ENCODE data around the gene ANXA2R. TPM values are rescaled to one million over a fixed set of nuclear protein-coding genes. Genes with fewer than 3 reads are reported as not detected.

The ANXA2R gene
- total and polyA plus RNA-seq, 2 donors (not counting 1 experiment from before 2014, with no cell fraction given) = 0.61 to 1.8 TPM

- Histone ChIP-seq H3K4me3 (replicated peaks in 1 of 4; ENCODE audit: control extremely low read depth in 1 of 4, insufficient read depth in 1 of 4, low read depth in 3 of 4, low read length in 4 of 4) (peak overlapping the region; percentile 66 to 85 (median 83)), H3K4me2 (ENCODE audit: extremely low read depth, insufficient read depth, low read length) (peak overlapping the region; percentile 99), H4K20me1 (ENCODE audit: control insufficient read depth, extremely low read depth, insufficient read depth, low read length) (no peaks in the 10 kb centered on the region), H3K9ac (ENCODE audit: insufficient read depth, low read length) (peak overlapping the region; percentile 83), H2AFZ (ENCODE audit: low read length) (peak overlapping the region; percentile 18), H3K4me1 (ENCODE audit: control insufficient read depth, extremely low read depth, insufficient read depth, low read length) (peaks cover 4% of the 10 kb centered on the region), H3K36me3 (ENCODE audit: control insufficient read depth, insufficient read depth, low read length) (peaks cover 2% of the 10 kb centered on the region), H3K9me3 (ENCODE audit: control insufficient read depth, insufficient read depth, low read depth, low read length) (no peaks in the 10 kb centered on the region), H3K79me2 (ENCODE audit: control insufficient read depth, insufficient read depth, low read length) (peaks cover 70% of the 10 kb centered on the region), H3K27ac (ENCODE audit: insufficient read depth, low read length) (peak overlapping the region; percentile 96), H3K27me3 (ENCODE audit: control insufficient read depth, insufficient read depth, low read length) (no peaks in the 10 kb centered on the region)
- peak; percentile 76 to 79 for DNase-seq (ENCODE audit: low read depth in 2 of 2)
- TF ChIP-seq EZH2 (IDR thresholded peaks at IDR 0.05; ENCODE audit: low read length, missing control alignments) = no peak
- peak in 1 of 2 donors; percentile 9 for TF ChIP-seq CTCF (conservative IDR thresholded peaks at IDR 0.05 in 1 of 2, IDR thresholded peaks at IDR 0.05 in 1 of 2; ENCODE audit: low read depth in 1 of 2, low read length in 2 of 2)
Observed at GRCh38 chr5:43042176-43042625, 2.1 kb upstream of the ANXA2R start.

GRCh38 chr5:43041669-43042175, 1.6 kb upstream of the ANXA2R start:
- peaks cover 2% of the 10 kb centered on the region for H3K36me3 ChIP-seq (ENCODE audit: control insufficient read depth, insufficient read depth, low read length)
- H4K20me1 ChIP-seq (ENCODE audit: control insufficient read depth, extremely low read depth, insufficient read depth, low read length) = no peaks in the 10 kb centered on the region
- peak overlapping the region; percentile 99 for H3K4me2 ChIP-seq (ENCODE audit: extremely low read depth, insufficient read depth, low read length)
- TF ChIP-seq CTCF (conservative IDR thresholded peaks at IDR 0.05 in 1 of 2, IDR thresholded peaks at IDR 0.05 in 1 of 2; ENCODE audit: low read depth in 1 of 2, low read length in 2 of 2) = no peak
- peak; percentile 91 to 96 for DNase-seq (ENCODE audit: low read depth in 2 of 2)
- H3K79me2 ChIP-seq (ENCODE audit: control insufficient read depth, insufficient read depth, low read length) = peaks cover 70% of the 10 kb centered on the region
- peak overlapping the region; percentile 83 for H3K9ac ChIP-seq (ENCODE audit: insufficient read depth, low read length)
- peak overlapping the region; percentile 67 for H2AFZ ChIP-seq (ENCODE audit: low read length)
- H3K27ac ChIP-seq (ENCODE audit: insufficient read depth, low read length) = peak overlapping the region; percentile 96
- H3K4me1 ChIP-seq (ENCODE audit: control insufficient read depth, extremely low read depth, insufficient read depth, low read length) = peaks cover 5% of the 10 kb centered on the region
- H3K9me3 ChIP-seq (ENCODE audit: control insufficient read depth, insufficient read depth, low read depth, low read length) = no peaks in the 10 kb centered on the region
- peak overlapping the region; percentile 66 to 85 (median 83) for H3K4me3 ChIP-seq (replicated peaks in 1 of 4; ENCODE audit: control extremely low read depth in 1 of 4, insufficient read depth in 1 of 4, low read depth in 3 of 4, low read length in 4 of 4)
- no peaks in the 10 kb centered on the region for H3K27me3 ChIP-seq (ENCODE audit: control insufficient read depth, insufficient read depth, low read length)

GRCh38 chr5:43041110-43041668, 1.1 kb upstream of the ANXA2R start:
- H2AFZ ChIP-seq (ENCODE audit: low read length) = peak overlapping the region; percentile 67
- peaks cover 2% of the 10 kb centered on the region for H3K36me3 ChIP-seq (ENCODE audit: control insufficient read depth, insufficient read depth, low read length)
- TF ChIP-seq EZH2 (IDR thresholded peaks at IDR 0.05; ENCODE audit: low read length, missing control alignments) (no peak), CTCF (conservative IDR thresholded peaks at IDR 0.05 in 1 of 2, IDR thresholded peaks at IDR 0.05 in 1 of 2; ENCODE audit: low read depth in 1 of 2, low read length in 2 of 2) (no peak)
- DNase-seq (ENCODE audit: low read depth in 2 of 2) = no peak
- H3K9ac ChIP-seq (ENCODE audit: insufficient read depth, low read length) = peak overlapping the region; percentile 83
- H3K27me3 ChIP-seq (ENCODE audit: control insufficient read depth, insufficient read depth, low read length) = no peaks in the 10 kb centered on the region
- H3K4me2 ChIP-seq (ENCODE audit: extremely low read depth, insufficient read depth, low read length) = peak overlapping the region; percentile 99
- peaks cover 71% of the 10 kb centered on the region for H3K79me2 ChIP-seq (ENCODE audit: control insufficient read depth, insufficient read depth, low read length)
- peak overlapping the region; percentile 96 for H3K27ac ChIP-seq (ENCODE audit: insufficient read depth, low read length)
- peaks cover 5% of the 10 kb centered on the region for H3K4me1 ChIP-seq (ENCODE audit: control insufficient read depth, extremely low read depth, insufficient read depth, low read length)
- H4K20me1 ChIP-seq (ENCODE audit: control insufficient read depth, extremely low read depth, insufficient read depth, low read length) = no peaks in the 10 kb centered on the region
- no peaks in the 10 kb centered on the region for H3K9me3 ChIP-seq (ENCODE audit: control insufficient read depth, insufficient read depth, low read depth, low read length)
- H3K4me3 ChIP-seq (replicated peaks in 1 of 4; ENCODE audit: control extremely low read depth in 1 of 4, insufficient read depth in 1 of 4, low read depth in 3 of 4, low read length in 4 of 4) = peak overlapping the region; percentile 66 to 85 (median 83)
